Esophagus squamous epithelium (tissue), 4 donors: ENCODE results near the gene CD164.

Source experiments
- CTCF ChIP-seq, 6 experiments: fragments of 450-650 bp in 4 of 6; fragments of 200-600 bp in 2 of 6; sonication (generic) in 2 of 6; IDR thresholded peaks; one replicate each; pipeline ENCODE4 v1.5.1; 2016 to 2019; ENCODE audit warnings: antibody characterized with exemption in 6 of 6, mild to moderate bottlenecking in 4 of 6, moderate library complexity in 4 of 6
- POLR2A ChIP-seq, 4 donors: fragments of 450-650 bp; IDR thresholded peaks; one replicate each; pipeline ENCODE4 v1.6.1; 2017; ENCODE audit warnings: antibody characterized with exemption in 4 of 4, mild to moderate bottlenecking in 4 of 4, moderate library complexity in 3 of 4

- TF ChIP-seq CTCF (IDR thresholded peaks at IDR 0.05) = no peak
- no peak for TF ChIP-seq POLR2A (IDR thresholded peaks at IDR 0.05)
Measured at GRCh38 chr6:109396046-109396718, 13.9 kb upstream of the CD164 start.
